Fibroblast of upper back skin (primary cell): ENCODE data around the gene SGCD.
A peak's percentile ranks its signal among the peaks of the same experiment; 100 is the strongest.
"Not testable (repeated sequence)": the region's sequence is repeated elsewhere in the genome, so short reads cannot be mapped to it uniquely, and the experiment has no call there.

Source experiments
- DNase-seq: peaks from one replicate; pipeline ENCODE4 v3.0.0-alpha.2; 2013

SGCD gene

GRCh38 chr5:156654444-156654843 is 327.5 kb downstream of the SGCD start:
- DNase-seq: no peak

- DNase-seq: no peak
Measured at GRCh38 chr5:156655732-156656131, 328.8 kb downstream of the SGCD start.

DNA sequence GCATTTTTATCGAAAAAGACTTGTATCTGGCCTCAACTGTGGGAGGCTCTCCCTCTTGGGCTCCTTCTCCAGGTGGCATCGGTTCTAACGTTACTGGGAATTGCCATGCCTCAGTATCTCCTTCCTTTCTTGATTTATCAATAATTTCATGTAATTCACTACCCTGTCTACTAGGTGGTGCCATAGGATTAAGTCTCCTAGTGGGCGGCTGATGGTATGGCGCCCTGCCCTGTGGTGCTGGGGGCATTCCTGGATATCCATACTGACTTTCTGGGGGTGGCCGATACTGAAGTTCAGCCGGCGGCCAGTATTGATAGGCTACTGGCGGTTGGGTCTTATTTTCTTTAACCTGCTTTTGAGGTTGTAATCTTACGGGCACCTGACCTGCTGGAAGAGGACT is 337.9 kb downstream of the SGCD start:
- DNase-seq: not testable (repeated sequence)

DNA sequence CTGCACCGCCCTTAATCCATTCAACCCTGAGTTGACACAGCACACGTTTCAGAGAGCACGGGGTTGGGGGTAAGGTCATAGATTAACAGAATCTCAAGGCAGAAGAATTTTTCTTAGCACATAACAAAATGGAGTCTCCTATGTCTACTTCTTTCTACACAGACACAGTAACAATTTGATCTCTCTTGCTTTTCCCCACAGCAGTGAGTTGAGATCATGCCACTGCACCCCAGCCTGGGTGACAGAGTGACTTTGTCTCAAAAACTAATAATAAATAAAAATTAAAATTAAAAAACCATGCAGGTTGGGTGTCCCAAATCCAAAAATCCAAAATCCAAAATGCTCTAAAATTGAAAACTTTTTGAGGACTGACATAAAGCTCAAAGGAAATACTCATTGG is 339.7 kb downstream of the SGCD start:
- DNase-seq: not testable (repeated sequence)

DNA sequence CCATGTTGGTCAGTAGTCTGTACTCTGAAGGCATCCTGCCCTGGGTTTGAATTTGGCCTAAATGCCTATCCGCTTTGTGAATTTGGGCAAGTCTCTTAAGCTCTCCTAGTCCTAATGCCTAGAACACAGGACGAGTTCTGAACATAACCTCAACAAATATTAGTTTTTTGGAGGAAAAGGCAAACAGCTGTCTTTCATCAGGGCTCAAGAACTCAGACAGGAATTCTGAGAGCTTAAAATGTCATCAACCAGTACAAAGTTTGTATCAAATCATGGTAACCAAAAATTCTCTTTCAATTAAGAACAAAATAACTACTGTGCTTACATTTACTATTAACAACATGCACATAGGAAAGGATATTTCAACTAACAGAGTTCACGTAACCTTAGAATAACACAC is 340.7 kb downstream of the SGCD start:
- DNase-seq: no peak

DNA sequence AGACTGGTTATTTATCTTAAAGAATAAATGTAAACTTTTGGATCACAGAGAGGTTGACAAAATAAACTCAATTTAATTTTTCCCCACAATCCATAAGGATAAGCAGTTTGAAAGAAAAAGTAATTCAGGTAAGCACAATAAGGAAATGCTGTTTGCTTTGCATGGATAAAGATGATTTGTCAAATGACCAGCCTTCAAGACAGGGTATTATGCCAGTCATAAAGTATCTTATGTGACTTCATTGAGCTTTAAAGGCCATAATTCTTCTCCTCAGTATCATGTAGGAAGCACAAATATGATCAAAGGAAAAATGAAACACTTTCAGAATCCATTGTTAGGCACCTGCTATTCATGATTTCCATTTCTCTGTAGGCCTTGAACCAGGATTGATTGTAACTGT is 342.5 kb downstream of the SGCD start:
- no peak for DNase-seq

DNA sequence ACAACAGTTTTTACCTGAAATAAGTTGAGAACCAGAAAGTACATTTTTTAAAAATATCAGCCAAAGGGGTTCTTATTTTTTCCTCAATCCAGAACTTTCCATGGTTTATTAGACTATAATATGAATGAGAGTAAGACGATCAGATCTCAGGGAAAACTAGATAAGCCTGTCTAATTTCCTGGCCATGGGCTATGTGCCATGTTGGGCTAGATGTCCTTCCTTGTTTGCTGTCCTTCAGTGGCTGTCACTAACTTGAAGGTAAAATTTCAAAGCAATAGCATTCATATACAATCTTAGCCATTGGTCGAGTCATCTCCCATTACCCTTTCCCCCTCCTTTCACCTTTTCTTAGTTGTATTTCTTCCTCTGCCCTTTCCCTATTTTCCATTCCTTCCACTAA is 343.7 kb downstream of the SGCD start:
- DNase-seq: no peak

- DNase-seq: no peak
Measured at GRCh38 chr5:156675395-156675794, 348.4 kb downstream of the SGCD start.

- no peak for DNase-seq
Measured at GRCh38 chr5:156677963-156678362, 351.0 kb downstream of the SGCD start.

DNA sequence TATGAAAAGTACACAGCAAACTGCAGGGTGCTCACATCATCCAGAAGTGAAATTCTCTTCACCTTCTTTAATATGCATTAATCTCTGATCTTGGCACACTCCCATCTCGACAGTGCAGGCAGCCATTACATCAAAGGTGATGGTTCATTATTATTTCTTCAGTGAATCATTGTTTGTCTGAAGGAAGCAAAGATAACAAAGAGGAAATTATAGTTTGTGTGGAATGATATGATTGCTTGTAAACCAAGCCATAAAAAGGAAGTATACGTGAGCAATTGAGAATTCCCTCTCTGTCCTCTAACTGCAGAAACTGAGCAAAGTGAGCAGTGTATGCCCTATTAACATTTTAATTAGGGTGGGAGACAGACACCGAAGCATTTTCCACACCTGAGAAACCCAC is 351.5 kb downstream of the SGCD start:
- DNase-seq: no peak

GRCh38 chr5:156680831-156681230 is 353.9 kb downstream of the SGCD start:
- no peak for DNase-seq

DNA sequence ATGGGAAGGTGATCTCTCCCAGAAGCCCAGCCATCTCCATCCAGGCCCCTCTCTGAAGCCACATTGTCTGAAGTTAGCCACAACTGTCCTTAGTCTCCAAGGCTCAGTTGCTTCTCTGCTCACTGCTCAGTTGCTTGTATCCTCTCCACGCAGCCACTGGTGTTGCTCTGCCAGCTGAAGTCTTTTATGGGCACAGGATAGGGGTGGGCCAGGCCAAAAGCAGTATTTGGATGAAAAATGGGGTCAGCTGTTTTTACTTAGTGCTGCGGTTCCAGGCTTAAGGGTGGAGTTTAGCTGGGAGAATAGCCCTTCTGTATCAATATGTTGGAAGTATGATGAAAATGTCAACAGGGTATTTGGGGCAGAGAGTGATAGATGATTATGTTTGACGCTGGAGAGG is 354.3 kb downstream of the SGCD start:
- peak; percentile 21 for DNase-seq

DNA sequence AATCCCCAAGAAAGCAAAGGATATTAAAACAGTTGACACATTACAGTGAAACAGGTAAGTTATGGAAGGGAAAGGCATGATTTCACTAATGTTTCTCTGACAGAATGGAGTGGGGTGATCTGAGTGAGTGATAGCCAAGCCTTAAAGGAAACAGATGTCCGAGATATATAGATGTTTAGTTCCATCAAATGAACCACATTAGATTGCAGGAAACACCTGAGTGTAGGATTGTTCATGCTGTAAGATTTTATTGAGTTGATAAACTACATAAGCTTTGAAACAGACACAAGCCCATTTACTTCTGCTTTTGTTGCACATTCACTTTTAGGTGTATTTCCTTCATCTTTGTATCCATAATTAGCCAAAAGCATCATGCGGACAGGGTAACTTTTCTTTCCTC is 356.0 kb downstream of the SGCD start:
- no peak for DNase-seq

DNA sequence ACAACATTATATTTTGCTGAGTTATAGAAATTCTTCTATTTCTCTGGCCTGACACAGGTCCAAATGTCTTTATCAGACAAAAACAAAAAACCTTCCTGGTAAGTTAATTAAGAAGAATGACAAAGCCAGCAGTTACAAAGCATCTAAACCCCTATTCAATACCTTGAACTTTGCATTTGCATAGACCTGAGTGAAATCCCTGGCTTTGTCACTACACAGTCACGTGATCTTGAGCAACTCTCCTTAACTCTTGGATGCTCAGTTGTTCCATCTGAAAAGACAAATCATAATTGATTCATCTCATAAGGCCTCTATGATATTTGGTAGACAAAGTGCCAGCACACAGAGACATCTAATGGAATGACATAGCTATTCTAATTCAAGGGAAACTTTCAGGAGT is 356.5 kb downstream of the SGCD start:
- DNase-seq: no peak

DNA sequence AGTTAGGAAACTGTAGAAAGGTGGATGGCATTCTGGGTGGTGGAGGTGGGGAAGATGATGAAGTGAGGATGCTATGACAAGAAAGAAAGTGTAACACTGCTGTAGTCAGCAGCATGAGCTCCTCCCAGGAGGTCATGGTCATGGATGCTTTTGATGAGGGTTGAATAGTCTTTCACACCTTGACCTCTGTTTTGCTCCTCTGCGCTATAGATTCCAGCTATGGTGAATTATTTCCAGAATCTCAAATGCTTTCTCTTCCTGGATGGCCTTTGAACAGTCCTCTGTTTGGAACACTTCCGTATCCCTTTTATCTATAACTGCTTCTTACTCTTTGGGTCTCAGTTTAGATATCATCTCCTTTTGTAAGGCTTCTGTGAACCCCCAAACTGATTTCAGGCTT is 357.3 kb downstream of the SGCD start:
- no peak for DNase-seq

GRCh38 chr5:156685481-156685880 is 358.5 kb downstream of the SGCD start:
- DNase-seq: no peak

GRCh38 chr5:156686380-156686779 is 359.4 kb downstream of the SGCD start:
- no peak for DNase-seq

GRCh38 chr5:156686796-156687195 is 359.8 kb downstream of the SGCD start:
- no peak for DNase-seq

DNA sequence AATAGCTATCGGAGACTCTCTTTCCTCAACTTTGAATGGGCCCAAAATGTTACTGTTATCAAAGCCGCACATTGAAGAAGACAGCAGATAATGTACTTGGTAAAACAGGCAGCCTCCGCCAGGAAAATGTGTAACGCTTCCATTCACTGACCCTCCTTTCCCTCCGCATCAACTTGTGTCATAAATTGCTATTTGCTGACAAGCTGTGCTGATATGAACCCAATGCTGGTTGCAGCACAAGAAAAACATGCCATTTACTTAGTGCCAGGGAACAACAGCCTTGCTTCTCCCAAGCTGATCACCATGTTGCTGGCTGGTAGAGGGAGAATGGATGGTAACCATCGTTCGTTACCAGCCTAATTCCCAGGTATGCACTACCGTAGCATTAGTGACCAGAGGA is 360.6 kb downstream of the SGCD start:
- DNase-seq: no peak

DNA sequence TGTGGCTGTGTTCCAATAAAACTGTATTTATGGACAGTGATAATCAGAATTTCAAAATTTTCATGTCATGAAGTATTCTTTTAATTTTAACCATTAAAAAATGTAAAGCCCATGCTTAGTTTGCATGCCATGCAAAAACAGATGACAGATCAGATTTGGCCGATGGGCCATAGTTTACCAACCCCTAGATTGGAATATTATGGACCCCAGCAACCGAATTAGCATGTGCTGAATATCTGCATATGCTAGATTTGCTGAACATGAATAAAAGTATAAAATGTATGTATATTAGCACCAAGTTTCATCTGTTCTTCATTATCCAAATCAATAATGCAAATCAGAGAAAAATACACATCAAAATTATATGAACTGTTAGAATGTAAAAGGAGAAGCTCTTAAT is 364.6 kb downstream of the SGCD start:
- DNase-seq: no peak

- DNase-seq: no peak
Measured at GRCh38 chr5:156693113-156693512, 366.1 kb downstream of the SGCD start.

DNA sequence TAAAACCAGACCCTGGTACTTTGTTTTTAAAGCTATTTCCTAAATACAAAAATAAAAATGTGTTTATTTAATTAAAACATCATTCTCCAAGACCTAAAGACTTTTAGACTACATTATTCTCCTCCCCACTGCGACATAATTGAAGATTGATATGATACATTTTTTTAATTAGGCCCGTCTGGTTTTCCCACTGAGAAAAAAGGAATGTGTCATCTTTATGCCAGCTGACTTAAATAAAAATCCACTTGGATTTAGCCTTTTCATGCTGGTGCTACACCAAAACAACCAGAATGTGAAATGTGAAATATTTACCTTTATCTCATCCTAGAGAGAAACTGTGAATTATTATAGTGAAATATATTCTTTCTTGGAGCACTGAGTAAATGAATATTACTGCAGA is 367.6 kb downstream of the SGCD start:
- peak; percentile 19 for DNase-seq

DNA sequence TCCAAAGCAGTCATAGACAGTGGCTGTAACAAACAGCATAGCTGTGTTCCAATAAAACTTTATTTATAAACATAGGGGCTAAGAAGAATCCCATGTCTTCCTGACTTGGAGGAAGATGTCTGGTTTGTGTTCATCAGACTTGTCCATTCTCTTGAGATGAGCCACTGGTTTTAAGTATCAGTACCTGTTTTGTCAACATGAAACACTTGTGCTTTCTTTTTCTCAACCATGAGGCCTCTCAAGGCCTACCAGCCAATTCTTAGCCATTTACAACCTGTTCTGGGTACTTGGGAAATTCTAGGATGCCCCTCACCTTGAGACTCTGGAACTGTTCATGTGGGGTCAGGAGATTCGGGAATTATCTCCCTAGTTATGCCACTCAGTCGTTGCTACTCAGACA is 368.8 kb downstream of the SGCD start:
- DNase-seq: no peak

DNA sequence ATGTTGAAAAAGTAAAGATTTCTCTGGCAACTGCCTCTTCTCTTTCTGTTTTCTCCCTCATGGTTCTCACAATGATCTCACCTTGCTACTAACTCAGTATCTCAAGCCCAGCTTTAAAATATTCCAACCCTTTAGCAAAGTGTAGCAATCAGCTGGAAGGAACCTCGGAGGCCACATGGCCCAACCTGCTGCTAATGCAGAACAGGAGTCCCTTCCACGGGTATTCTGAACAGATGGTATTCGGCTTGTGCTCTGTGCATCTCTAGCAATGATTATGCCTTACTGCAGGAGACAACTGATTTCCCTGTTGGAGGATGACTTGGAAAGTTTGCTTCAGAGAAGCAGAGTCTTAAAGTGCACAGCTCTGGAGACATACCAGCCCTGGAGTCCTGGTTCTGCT is 371.4 kb downstream of the SGCD start:
- DNase-seq: no peak

GRCh38 chr5:156699147-156699546 is 372.2 kb downstream of the SGCD start:
- no peak for DNase-seq

DNA sequence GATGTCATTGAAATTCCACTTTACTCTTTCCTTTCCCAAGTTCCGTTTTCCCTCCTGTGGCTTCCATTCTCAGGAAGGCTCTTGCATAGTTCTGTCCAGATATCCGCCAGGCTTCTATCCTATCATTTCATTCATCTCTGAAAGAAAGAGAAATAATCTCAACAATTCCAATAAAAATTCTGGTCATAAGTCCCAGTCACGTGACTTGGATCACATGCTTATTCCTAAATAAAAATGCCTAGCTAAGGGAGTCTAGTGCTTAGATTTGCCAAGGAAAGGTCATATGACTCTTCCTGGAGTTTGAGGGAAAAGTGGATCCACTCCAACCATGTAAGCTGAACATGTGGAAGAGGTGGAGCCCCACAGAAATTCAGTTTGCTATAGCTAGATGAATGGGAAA is 377.2 kb downstream of the SGCD start:
- no peak for DNase-seq
